ENCODE measurements around the gene USP11.
"Not testable (repeated sequence)": the region's sequence is repeated elsewhere in the genome, so short reads cannot be mapped to it uniquely, and the experiment has no call there.

The USP11 gene

DNA sequence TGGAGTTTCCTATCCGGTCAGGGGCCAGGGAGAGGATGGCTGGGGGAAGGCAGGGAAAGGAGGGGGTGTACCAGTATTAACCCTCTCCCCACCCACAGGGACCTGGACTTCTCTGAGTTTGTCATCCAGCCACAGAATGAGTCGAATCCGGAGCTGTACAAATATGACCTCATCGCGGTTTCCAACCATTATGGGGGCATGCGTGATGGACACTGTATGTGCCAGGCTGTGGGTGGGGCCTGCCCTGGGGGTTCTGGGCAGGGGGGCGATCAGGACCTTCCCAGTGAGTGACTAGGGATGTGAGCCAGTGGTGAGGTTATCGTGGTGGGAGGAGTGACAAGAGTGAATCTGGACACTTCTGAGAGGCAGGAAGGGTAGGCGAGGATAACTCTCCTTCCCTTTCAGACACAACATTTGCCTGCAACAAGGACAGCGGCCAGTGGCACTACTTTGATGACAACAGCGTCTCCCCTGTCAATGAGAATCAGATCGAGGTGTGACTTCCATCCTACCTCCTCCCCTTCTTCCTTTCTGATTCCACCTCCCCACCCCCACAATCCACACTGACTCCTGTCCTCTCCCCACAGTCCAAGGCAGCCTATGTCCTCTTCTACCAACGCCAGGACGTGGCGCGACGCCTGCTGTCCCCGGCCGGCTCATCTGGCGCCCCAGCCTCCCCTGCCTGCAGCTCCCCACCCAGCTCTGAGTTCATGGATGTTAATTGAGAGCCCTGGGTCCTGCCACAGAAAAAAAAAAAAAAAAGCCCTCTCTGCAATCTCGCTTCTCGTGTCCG is 14.6 kb downstream of the USP11 start:
- no peak for DNase-seq (ENCODE audit: low read depth)

GRCh38 chrX:47247999-47248320 is 15.2 kb downstream of the USP11 start:
- no peak for DNase-seq (ENCODE audit: low read depth)

GRCh38 chrX:47248576-47248975 is 15.8 kb downstream of the USP11 start:
- DNase-seq (ENCODE audit: low read depth) = no peak

DNA sequence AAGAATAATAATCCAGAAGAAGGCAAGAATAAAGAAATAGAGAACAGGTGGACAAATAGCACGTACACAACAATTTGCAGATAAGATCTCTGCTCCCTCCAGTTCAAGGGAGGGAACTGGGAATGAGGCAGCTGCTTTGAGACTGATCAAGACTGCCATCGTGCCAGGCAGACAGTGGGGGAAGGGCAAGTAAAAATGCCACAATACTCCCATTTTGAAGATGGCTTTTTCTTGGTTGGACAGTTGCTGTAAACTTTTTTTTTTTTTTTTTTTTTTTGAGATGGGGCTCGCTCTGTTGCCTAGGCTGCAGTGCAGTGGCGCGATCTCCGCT is 17.2 kb downstream of the USP11 start:
- no peak for DNase-seq (ENCODE audit: low read depth)

GRCh38 chrX:47257620-47258019 is 24.8 kb downstream of the USP11 start:
- not testable (repeated sequence) for DNase-seq (ENCODE audit: low read depth)

DNA sequence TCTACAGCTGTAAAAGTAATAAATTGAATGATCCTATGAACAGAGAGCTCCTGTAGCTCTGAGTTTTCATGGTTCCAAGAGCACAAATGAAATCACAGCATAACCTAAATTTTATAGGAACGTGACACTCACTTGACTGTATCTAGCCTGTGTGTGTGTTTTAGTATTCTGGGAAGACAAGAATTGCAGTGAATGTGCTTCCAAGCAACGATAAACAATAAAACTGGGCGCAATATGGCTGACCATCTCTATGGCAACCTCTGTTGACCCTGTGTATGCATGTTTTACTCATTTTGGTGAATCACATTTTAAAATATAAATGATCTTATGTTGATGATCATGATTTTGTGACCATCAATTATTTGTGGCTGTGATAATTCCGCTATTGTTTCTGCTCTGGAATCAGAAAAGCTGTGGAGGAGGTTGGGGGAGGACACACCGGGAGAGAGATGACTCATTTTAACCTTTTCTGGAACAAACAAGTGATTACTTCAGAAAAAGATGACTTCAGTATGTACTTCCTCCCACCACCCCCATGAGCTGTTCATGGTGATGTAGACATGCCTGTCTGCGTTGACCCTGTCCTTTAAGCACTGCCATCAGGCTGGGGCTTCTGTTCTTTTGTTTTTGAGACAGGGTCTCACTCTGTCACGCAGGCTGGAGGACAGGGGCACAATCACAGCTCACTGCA is 31.8 kb downstream of the USP11 start:
- no peak for DNase-seq (ENCODE audit: low read depth)

DNA sequence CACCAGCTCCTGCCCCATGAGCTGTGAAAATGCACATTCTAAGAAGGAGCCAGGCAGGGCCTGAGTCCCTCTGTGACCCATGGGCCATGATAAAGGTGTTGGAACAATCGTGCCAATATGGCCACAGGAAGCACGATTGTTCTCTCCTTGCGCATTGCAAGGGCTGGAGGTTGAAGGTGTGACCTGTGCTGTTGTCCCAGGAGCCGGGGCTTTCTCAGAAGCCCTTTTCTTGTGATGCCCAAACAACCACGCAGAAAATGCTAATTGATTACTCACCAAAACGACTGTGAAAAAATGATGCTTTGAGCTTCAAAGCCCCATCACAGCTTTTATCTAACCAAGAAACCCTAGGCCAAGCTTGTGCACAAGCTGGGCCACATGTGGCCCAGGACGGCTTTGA is 33.8 kb downstream of the USP11 start:
- no peak for DNase-seq (ENCODE audit: low read depth)

DNA sequence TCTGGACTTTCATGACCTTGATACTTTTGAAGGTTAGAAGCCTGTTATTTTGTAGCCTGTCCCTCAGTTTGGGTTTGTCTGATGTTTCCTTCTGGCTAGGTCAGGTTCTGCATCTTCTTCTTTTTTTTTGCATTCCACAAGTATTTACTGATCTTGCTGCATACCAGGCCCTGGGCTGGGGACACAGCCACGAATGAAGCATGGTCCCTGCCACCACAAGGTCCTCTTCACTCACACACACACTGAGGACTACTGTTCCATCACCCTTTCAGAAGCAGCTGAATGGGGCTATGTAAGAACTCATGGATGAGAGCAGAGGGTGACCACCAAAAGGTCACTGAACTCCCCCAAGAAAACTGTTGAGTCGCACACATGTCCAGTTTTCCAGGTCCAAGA is 39.2 kb downstream of the USP11 start:
- DNase-seq (ENCODE audit: low read depth) = no peak

GRCh38 chrX:47273011-47273730 is 40.4 kb downstream of the USP11 start:
- no peak for DNase-seq (ENCODE audit: low read depth)

GRCh38 chrX:47278691-47279090 is 45.9 kb downstream of the USP11 start:
- no peak for DNase-seq (ENCODE audit: low read depth)

- DNase-seq (ENCODE audit: low read depth) = no peak
Observed at GRCh38 chrX:47283015-47283771, 50.4 kb downstream of the USP11 start.

- DNase-seq (ENCODE audit: low read depth) = not testable (repeated sequence)
Observed at GRCh38 chrX:47284616-47285015, 51.8 kb downstream of the USP11 start.

DNA sequence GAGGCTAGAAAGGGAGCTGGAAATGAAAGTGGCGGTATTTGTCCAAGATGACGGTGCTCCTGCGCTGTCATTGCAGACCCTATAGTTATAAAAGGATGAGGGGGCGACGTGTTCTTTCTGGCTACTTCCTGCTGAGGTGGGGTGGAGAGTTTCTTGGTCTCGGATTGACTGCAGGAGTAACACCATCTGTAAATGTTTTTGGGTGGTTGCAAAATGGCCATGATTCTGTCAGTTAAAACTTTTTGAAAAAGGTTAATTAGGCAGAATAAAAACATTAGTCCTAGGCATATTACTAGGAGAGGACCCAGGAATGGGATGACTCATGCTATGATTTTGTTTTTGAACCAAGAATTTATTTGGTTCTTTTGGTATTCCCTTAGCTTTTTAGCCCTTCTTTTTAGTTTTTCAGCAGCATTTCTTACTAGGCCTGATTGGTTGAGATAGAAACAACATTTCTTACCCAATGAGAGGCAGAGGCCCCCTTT is 53.1 kb downstream of the USP11 start:
- no peak for DNase-seq (ENCODE audit: low read depth)

DNA sequence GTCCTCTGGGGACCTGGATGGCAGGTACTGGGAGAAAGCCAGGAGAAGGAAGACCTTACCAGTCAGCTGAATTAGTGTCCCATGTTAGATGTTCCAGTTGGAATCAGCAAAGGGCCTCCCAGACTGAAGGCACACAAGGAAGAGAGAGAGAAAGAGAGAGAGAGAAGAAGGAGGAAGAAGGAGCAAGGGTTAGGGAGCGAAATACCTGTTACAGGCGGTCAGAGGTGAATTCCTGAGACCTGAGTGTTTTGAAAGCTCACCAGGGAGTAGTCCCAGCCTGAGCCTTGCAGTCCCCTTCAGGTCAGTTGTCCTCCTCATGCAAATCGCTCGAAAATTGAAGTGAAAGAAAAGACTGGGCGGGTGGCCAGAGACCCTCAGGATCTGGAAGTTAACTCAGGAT is 60.3 kb downstream of the USP11 start:
- DNase-seq (ENCODE audit: low read depth) = no peak

DNA sequence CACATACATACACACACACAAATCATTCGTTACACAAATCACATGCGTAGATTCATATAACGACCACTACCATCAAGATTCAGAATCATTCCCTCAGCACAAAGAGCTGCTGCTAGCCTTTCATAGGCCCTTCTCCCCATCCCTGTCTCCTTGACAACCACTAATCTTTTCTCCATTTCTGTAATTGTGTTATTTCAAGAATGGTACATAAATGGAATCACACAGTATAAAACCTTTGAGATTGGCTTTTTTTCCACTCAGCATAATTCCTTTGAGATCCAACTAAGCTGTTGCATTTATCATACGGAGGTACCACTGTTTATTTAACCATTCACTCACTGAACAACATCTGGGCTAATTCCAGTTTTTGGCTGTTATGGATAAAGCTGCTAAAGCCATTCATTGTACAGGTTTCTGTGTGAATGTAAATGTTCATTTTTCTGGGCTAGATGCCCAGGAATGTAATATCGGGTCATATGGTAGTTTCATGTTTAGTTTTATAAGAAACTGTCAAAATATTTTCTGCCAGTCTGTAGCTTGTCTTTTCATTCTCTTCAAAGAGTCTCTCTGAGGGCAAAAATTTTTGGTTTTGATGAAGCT is 64.1 kb downstream of the USP11 start:
- DNase-seq (ENCODE audit: low read depth) = no peak

DNA sequence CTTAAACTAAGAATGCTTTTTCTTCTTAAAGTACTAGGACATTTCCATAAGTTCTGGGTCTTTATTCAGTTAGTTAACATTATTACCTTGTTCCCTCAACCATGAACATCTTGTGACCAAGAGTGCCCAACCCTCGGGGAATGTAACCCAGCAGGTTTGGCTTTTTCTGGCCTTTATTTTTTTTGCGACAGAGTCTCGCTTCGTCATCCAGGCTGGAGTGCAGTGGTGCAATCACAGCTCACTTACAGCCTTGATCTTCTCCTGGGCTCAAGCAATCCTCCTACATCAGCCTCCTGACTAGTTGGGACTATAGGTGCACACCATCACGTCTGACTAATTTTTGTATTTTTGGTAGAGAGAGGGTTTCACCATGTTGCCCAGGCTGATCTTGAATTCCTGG is 65.1 kb downstream of the USP11 start:
- no peak for DNase-seq (ENCODE audit: low read depth)
